A204.1 (cell line): Measurements from ENCODE around the gene ANO7.

Experiments used
- FAIRE-seq: peaks from 2 replicates; lab custom pipeline; 2012; peaks lifted over from hg19 to GRCh38; lab: Jason Lieb, UNC

The ANO7 gene

GRCh38 chr2:241252778-241253475 lies 64.5 kb downstream of the ANO7 start:
- FAIRE-seq = no peak

DNA sequence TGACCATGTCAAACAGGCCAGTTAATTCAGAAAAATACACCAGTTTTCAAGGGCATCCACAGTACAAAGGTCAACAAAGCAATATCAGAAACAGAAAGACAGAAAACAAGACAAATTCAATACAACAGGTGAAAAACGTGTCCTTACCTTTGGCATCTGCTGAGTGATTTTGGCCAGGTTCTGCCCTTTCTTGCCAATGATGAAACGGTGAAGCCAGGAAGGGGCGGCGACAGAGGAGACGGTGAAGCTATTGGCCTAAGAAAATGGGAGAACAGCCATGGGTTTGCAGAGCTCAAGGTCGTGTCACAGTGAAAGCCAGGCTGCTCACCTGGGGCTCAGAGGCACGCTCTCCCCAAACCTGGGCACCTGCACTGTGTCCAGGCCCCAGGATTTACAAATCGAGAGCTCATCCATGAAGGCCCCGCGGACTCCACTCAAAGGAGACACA lies 66.5 kb downstream of the ANO7 start:
- no peak for FAIRE-seq

DNA sequence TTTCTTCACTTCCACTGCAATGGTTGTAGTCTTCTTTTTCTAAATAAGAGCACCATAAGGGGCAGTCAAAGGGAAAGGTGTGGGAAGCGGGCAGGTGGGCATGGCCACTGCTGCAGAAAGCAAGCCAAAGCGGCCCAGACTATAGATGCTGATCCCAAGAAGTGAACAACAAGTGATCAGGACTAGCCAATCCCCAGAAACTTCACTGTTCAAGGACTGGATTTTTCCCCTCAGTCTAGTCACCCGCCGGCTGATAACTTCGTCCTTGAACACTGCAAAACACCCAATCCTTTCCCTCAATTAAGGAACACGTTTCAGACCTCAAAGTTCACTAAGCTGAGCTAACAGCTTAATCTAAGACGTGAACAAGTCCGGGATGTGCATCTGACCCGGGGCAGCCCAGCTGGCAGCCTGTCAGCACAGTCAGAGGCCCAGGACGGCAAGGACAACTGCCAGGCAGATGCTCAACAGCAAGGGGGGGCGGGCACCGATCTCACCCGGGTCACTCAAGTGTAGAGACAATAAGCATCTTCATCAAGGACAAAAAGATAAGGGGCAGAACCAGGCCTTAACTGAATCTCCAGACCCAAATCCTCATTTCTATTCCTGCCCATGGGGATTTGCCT lies 67.2 kb downstream of the ANO7 start:
- FAIRE-seq = no peak

GRCh38 chr2:241256168-241256545 lies 67.7 kb downstream of the ANO7 start:
- no peak for FAIRE-seq

DNA sequence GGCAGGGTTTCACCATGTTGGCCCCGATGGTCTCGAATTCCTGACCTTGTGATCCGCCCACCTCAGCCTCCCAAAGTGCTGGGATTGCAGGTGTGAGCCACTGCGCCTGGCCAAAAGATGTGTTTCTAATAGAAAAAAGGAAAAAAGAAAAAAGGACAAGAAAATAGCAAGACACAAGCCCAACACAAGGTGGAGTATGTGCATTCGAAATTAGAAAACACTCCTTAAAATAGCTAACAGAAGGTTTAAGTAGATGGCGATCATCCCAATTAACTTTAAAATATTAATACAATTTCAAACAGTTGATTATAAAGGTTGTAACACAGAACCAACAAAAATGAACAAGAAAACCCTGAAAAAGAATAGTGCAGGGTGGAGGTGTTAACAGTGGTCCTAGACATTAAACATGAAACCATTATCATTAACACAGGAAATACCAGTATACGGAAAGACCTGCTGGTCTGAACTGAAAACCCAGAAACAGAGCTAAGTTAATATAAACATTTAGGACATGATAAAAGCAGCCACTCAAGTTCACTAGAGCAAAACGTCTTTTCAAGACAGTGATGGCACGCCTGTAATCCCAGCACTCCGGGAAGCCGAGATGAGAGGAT lies 69.0 kb downstream of the ANO7 start:
- FAIRE-seq = no peak

GRCh38 chr2:241258505-241259280 lies 70.2 kb downstream of the ANO7 start:
- FAIRE-seq = no peak

DNA sequence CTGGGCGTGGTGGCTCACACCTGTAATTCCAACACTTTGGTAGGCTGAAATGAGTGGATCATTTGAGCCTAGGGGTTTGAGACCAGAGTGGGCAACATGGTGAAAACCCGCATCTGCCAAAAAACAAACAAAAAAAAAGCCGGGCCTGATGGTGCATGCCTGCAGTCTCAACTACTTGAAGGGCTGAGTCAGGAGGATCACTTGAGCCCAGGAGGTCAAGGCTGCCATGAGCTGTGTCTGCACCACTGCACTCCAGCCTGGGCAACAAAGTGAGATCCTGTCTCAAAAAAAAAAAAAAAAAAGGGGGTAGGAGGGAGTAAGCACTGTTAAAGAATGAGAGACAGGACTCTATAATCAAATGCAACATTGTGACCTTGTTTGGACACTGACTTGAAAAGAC lies 72.4 kb downstream of the ANO7 start:
- FAIRE-seq = no peak

GRCh38 chr2:241261628-241262027 lies 73.2 kb downstream of the ANO7 start:
- FAIRE-seq = no peak

GRCh38 chr2:241263061-241263460 lies 74.6 kb downstream of the ANO7 start:
- FAIRE-seq = no peak

DNA sequence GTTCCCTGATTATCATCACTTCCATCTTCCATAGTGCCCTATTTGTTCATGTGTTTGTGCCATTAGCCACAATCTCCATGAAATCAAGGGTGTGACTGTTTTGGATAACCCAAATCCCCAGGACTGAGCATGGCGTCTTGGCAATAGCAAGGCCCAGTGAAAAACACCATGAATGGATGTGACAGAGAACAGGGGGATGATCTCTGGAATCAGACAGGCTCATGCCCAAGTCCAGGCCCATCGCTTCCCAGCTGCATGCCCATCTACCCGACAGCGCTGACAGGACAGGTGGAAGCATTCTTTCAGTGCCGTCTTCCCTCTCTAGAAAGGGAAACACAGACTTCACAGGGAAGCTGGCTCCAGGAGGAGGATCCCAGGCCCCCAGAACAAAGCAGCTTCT lies 77.0 kb downstream of the ANO7 start:
- FAIRE-seq = no peak

DNA sequence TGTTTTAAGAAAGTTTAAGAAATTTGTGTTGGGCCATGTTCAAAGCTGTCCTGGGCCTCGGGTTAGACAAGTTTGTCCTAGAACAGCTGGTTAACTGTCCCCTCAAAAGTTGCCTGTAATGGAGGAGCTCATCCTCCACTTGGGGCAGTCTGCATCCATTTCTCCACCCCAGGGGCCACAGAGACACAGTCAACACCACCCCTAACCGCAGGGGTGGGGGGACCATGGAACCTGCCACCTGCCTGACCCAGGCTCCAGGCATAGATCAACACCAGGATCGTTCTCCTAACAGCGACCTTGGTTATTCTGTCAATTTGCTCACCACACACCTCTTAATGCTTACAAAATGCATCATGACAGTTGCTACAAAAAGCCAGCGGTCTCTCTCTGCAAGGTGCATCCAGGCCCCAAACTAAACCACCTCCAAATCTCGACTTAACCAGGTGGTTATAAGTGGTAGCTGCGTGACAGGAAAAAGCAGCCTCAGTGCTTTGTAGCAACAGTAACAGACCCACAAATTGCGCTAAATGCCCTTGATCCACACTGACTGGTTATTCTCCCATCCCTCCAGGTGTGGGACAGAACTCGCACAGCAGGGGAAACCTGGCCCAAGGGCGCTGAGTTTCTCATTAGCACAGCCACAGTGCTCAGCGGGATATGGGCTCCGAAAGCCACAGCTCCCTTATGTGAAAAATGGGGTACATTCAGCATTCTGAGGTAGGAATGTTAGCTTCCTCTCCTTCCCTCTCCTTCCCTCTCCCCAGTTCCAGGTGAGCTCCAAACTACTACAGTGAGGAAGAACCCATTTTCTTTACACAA lies 79.0 kb downstream of the ANO7 start:
- no peak for FAIRE-seq

DNA sequence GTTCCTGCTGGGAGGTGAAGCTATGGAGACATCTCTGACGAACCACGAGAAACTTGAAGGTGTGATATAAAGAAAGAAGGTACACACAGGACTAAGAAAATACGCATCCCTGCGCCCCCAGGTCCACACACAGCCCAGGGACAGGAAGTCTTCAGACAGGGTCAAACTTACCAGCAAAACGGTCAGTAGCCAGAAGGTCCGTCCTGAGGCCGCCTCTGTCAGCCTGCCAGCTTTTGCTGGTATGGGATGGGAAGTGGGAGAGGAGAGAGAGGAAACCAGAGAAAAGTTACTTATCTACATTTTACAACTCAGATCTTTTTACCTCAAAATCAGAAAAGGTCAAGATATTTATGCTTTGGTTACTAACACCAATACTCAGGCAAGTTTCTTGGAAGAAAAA lies 79.8 kb downstream of the ANO7 start:
- no peak for FAIRE-seq

DNA sequence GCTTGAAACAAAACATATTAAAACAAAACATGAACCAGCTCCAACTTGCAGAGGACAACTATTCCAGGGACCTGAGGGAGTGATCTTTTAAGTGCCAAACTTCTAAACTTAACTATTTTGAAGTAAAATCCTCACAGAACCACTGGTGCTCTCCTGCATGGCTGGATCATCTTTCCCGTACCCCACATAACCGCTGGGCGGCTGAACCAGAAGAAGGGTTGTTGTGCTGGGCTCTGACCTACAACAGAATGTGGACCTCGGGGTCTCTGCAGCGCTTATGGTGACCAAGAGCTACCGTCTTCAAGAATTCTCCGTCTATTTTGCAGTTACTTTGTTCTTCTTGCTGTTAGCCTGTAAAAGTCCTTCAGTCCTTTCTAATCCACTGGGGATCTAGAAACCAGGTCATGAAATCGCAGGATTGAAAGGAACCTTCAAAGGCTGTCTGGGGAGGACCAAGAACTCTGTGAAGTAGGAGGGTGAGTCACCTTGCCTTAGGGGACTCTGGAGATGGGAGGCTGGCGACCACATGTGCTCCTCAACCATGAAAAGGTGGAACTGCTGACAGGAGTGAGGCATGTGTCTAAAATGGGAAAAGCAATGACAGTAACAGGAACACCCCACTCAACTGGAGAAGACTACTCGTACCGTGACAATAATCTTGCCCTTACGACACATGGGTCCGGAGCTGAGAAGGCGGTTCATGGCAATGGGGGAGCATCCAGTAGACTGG lies 80.4 kb downstream of the ANO7 start:
- no peak for FAIRE-seq

DNA sequence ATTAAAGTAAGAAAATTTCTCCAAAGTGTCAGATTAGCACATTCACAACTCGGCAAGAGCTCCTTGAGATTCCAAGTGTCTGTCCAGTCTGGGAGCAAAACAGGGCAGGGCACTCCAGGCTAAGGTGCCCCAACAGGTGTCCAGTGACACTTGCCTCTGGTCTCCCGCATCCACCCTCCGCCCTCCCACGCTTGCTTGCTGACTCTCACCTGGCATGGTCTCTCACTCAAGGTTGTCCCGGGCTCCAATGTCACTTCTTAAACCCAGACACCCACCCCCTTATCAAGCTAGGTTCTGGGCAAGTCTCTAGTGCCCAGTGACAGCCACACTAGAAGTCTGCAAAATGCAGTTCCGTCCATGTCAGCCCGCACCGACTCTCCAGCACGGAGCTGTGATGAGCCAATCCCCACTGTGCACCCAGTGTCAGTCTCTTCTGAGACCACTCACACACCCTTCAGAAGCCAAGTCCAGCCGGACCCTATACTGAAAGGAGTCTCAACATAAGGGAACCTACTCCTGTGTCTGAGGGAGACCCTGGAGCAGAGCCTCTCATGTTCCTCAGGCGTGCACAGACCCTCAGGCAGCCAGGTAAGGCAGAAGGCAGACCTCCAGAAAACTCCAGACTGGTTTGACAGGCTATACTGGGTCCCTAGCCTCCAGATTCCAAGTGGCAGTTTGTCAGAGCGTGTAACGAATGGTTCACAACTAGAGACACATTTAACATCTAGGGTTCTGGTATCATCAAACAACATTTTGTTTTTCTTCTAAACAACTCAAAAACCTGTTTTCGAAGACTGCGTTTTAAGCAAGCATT lies 81.4 kb downstream of the ANO7 start:
- no peak for FAIRE-seq

- FAIRE-seq = no peak
These were observed 82.1 kb downstream of the ANO7 start for GRCh38 chr2:241270531-241270930.

DNA sequence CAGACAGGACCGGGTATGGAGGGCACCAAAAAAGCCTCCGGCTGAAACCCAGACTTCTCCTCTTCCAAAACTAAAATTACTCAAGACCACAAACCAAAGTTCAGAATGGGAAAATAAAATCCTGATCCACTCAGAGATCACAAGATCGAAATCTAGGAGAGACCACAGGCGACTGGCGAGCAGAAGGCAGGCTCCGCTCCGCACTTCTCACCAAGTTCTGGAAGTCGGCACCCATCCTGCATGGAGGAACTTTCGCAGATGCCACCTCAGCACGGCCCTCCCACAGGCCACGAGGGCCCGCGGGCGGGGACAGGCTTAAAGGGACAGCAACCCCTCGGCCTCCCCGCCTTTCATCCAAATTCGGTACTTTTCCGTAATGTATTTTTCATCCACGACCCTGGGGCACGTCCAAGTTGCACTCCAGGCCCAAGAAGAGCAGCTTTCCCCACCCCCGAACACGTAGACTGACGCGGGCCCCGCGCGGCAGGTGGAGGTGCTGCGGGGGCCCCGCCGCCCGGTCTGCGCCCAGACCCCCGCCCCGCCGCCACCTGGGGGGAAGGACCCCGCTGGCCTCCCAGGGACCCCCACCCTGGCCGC lies 83.3 kb downstream of the ANO7 start:
- no peak for FAIRE-seq

GRCh38 chr2:241272303-241273209 lies 84.1 kb downstream of the ANO7 start:
- no peak for FAIRE-seq

DNA sequence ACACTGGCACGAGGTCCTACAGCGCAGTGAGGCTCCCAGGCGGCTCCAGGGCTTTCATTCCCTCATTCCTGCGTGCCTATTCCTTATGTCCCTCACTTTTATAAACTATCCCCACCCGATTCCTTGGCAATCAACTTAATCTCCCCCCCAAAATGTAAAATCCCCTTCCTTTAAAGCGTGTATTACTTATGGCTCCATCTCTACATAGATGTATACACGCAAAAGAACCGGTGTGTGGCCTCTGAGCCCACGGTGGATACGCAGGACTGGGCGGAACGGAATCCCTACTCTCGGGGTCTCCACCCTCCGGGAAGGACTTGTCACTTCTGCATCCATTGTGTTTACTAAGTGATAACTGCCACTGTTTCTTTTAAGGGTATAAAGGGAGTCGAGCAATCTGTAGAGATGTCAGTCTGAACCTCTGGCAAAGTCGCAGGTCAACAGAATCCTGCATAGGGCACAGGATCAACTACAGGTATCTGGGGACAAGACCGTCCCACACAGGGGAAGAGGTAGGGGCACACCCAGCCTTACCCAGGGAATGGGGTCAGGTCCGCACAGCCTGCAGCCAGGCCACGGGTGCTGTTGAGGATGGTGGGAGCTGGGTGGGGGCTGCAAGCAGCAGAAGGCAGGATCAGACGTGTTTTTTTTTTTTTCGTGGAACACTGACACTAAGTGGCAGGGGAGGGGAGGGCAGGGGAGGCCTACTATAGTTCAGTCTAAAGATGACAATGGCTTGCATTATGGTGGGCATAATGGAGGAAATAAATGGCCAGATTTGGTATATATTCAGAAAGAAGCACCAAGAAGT lies 84.9 kb downstream of the ANO7 start:
- no peak for FAIRE-seq
